Activated B cell treated with CpG ODN at 0.5 μM for 24 hours (primary cell): Measurements from ENCODE around the gene FBXO36. TPM values are rescaled to one million over a fixed set of nuclear protein-coding genes. Genes with fewer than 3 reads are reported as not detected.
A peak's percentile ranks its signal among the peaks of the same experiment; 100 is the strongest.
"Not testable (repeated sequence)": the region's sequence is repeated elsewhere in the genome, so short reads cannot be mapped to it uniquely, and the experiment has no call there.

Experiments used
- ATAC-seq: fragments of 200-7000 bp; cut with Tn5 transposase; one replicate; pipeline ENCODE4 v1.10.0; 2021; ENCODE audit warnings: low read depth, mild to moderate bottlenecking, moderate library complexity
- CTCF ChIA-PET: fragments of 350-600 bp; sonication (Branson Sonifier 250); formaldehyde crosslinking; loops from one replicate; lab custom pipeline; 2021; ENCODE audit warnings: antibody characterized with exemption; lab: Charles Lee
- POLR2A ChIA-PET: fragments of 350-600 bp; sonication (Branson Sonifier 250); formaldehyde crosslinking; loops from one replicate; lab custom pipeline; 2021; ENCODE audit warnings: antibody characterized with exemption; lab: Charles Lee
- DNase-seq: peaks from one replicate; pipeline ENCODE4 v3.0.0; 2022
- H3K27ac Mint-ChIP-seq: one replicate; pipeline ENCODE4 v1.8.0; 2020; ENCODE audit warnings: mixed read lengths
- H3K27me3 Mint-ChIP-seq: one replicate; pipeline ENCODE4 v1.8.0; 2021; ENCODE audit warnings: mixed read lengths
- H3K36me3 Mint-ChIP-seq: one replicate; pipeline ENCODE4 v1.8.0; 2021; ENCODE audit warnings: low read depth, mixed read lengths
- H3K4me1 Mint-ChIP-seq: one replicate; pipeline ENCODE4 v1.8.0; 2021; ENCODE audit warnings: mixed read lengths
- H3K4me3 Mint-ChIP-seq: one replicate; pipeline ENCODE4 v1.8.0; 2020; ENCODE audit warnings: mild to moderate bottlenecking, mixed read lengths
- H3K9me3 Mint-ChIP-seq: one replicate; pipeline ENCODE4 v1.8.0; 2020; ENCODE audit warnings: mixed read lengths
- intact Hi-C: fragments of 100-400 bp; cut with micrococcal nuclease; formaldehyde crosslinking; loops from one replicate; pipeline ENCODE4 v1.15.1; 2024
- total RNA-seq: library from RNA; stranded (reverse); gene quantifications from 2 replicates; pipeline ENCODE4 v1.2.3, GENCODE V29; 2022
- TF ChIP-seq, protein P1 (sequence below): fragments of 200-600 bp; IDR thresholded peaks from one replicate; pipeline ENCODE4 v1.8.0; 2022; ENCODE audit warnings: antibody characterized with exemption, mild to moderate bottlenecking

The FBXO36 gene
- total RNA-seq, 1 donor from 2014 or later = 0.89 TPM

GRCh38 chr2:229920011-229920641 is 2.2 kb upstream of the FBXO36 start:
- DNase-seq = peak; percentile 18
- Mint-ChIP-seq H3K4me1 (peaks cover 54% of the 10 kb centered on the region), H3K9me3 (peaks cover 2% of the 10 kb centered on the region), H3K27ac (peak overlapping the region; percentile 96), H3K4me3 (peak overlapping the region; percentile 94), H3K36me3 (peaks cover 40% of the 10 kb centered on the region), H3K27me3 (no peaks in the 10 kb centered on the region)
- intact Hi-C loops = loop anchor here (1.0 to 2.0 kb wide), 5 partner anchors 10 to 793 kb away; partner anchors contain the start of gene CAB39
- TF ChIP-seq, protein P1, sequence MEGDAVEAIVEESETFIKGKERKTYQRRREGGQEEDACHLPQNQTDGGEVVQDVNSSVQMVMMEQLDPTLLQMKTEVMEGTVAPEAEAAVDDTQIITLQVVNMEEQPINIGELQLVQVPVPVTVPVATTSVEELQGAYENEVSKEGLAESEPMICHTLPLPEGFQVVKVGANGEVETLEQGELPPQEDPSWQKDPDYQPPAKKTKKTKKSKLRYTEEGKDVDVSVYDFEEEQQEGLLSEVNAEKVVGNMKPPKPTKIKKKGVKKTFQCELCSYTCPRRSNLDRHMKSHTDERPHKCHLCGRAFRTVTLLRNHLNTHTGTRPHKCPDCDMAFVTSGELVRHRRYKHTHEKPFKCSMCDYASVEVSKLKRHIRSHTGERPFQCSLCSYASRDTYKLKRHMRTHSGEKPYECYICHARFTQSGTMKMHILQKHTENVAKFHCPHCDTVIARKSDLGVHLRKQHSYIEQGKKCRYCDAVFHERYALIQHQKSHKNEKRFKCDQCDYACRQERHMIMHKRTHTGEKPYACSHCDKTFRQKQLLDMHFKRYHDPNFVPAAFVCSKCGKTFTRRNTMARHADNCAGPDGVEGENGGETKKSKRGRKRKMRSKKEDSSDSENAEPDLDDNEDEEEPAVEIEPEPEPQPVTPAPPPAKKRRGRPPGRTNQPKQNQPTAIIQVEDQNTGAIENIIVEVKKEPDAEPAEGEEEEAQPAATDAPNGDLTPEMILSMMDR = no peak
- CTCF ChIA-PET = interaction anchor here (1.7 kb wide), 1 partner anchor 9 kb away, joined by 4 read pairs; no protein-coding TSS in a partner anchor
- POLR2A ChIA-PET = no interaction called here
- ATAC-seq = no peak

DNA sequence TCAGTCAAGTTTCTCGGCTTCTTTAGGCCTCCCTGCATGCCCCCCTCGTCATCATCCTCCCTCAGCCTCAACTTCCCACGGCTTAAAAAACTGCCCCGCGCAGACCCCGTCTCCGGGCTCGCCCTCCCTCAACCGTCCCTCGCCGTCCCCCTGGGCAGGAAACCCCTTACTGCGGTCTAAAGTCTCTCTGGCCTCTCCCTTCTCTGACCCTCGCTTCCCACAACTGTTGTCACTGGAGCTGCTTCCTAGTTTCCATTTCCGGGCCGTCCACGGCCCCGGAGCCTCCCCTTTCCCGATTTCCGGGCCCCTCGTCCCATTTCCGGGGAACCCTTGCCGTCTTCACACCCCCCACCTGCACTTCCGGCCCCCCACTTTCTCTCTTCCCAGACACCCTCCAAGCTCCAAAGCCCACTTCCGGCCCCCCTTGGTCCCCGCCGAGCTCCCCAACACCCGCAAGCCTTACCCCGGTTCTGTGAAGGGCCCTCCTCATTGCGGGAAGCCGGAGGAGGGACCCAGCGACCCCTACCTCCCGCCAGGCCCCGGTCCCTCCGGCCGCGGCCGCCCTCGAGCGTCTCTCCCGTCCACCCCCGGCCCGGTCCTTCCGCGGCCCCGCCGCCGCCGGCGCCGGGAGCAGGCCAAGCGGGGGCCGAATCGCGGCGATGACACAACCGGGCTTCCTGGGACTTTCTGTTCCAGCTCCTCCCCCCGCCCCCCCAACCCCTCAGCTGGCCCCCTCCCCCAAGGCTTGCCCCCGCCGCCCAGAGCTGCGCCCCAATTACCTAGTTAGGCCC is 1.0 kb upstream of the FBXO36 start:
- TF ChIP-seq, protein P1 = no peak
- peak; percentile 23 for ATAC-seq
- Mint-ChIP-seq H3K27ac (peak overlapping the region; percentile 96), H3K9me3 (peaks cover 2% of the 10 kb centered on the region), H3K4me1 (peaks cover 46% of the 10 kb centered on the region), H3K27me3 (no peaks in the 10 kb centered on the region), H3K36me3 (peaks cover 34% of the 10 kb centered on the region), H3K4me3 (peak overlapping the region; percentile 94)
- ChIA-PET POLR2A (interaction anchor here (0.6 to 1.9 kb wide), 14 partner anchors 9 to 1858 kb away, joined by 3 to 23 read pairs (median 4); partner anchors contain the start of genes NCL and SP110), CTCF (interaction anchor here (1.2 to 1.7 kb wide), 3 partner anchors 10 to 146 kb away, joined by 4 to 6 read pairs (median 4); no protein-coding TSS in a partner anchor)
- intact Hi-C loops = loop anchor here (2.0 kb wide), 4 partner anchors 64 to 792 kb away; partner anchors contain the start of gene CAB39
- DNase-seq = no peak

DNA sequence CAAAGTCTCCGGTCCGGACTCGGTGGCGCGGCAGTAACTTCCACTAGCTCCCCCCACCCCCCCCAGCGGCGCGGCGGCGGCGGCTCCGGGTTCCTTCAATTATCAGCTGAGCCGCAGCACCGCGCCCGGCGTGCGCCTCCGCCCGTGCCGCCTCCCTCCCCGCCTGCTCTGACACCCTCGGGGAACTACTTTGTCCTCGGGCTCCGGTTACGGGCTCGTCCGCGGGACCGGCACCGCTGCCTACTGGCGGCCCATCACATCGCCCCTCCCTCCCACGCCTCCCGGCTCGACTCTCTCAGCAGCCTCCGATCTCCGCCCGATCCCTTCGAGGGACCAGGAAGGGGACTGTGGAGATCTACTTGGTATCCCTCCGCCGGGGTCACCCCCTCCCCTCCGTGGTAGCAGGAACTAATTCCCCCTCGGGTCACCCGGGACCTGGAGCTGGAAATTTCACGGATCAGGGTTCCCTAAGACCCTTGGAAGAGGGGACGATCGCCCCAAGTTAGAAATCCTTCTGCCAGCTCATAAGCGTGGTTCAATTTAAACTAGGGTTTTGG is 333 bp upstream of the FBXO36 start, which contains the start of gene TRIP12:
Gene TRIP12, minus strand, starts transcription at position 118 of the 557 bp plus-strand sequence. CDS start 41,930 bp downstream, outside the sequence.
- Mint-ChIP-seq H3K4me3 (peak within 1 kb of the TSS; percentile 94), H3K36me3 (peaks cover 30% of the 10 kb centered on the region), H3K9me3 (peaks cover 2% of the 10 kb centered on the region), H3K27ac (peak within 1 kb of the TSS; percentile 96), H3K4me1 (peaks cover 42% of the 10 kb centered on the region), H3K27me3 (no peaks in the 10 kb centered on the region)
- ATAC-seq = peak; percentile 76
- intact Hi-C loops = loop anchor here (1.0 to 2.0 kb wide), 6 partner anchors 65 to 791 kb away; partner anchors contain the start of gene CAB39
- POLR2A ChIA-PET = interaction anchor here (0.6 to 1.9 kb wide), 13 partner anchors 10 to 1858 kb away, joined by 3 to 23 read pairs (median 4); partner anchors contain the start of genes NCL and SP110
- DNase-seq = peak; percentile 94
- TF ChIP-seq, protein P1 = no peak
- CTCF ChIA-PET = interaction anchor here (1.2 to 1.7 kb wide), 3 partner anchors 11 to 145 kb away, joined by 4 to 6 read pairs (median 4); no protein-coding TSS in a partner anchor

GRCh38 chr2:229924541-229924940 is 2.2 kb downstream of the FBXO36 start:
- H3K27me3 Mint-ChIP-seq, ATAC-seq, CTCF ChIA-PET, DNase-seq, H3K27ac Mint-ChIP-seq, intact Hi-C loops, H3K9me3 Mint-ChIP-seq: not testable (repeated sequence)
- peak overlapping the region; percentile 11 for H3K4me3 Mint-ChIP-seq
- peaks cover 20% of the 10 kb centered on the region for H3K36me3 Mint-ChIP-seq
- peaks cover 21% of the 10 kb centered on the region for H3K4me1 Mint-ChIP-seq
- POLR2A ChIA-PET = interaction anchor here (0.7 kb wide), 1 partner anchor 664 kb away, joined by 3 read pairs; no protein-coding TSS in a partner anchor

GRCh38 chr2:229925201-229925600 is 2.9 kb downstream of the FBXO36 start:
- H3K4me3 Mint-ChIP-seq = no peak overlapping the region
- intact Hi-C loops = no loop called here
- H3K27me3 Mint-ChIP-seq = no peaks in the 10 kb centered on the region
- POLR2A ChIA-PET = interaction anchor here (0.7 kb wide), 1 partner anchor 663 kb away, joined by 3 read pairs; no protein-coding TSS in a partner anchor
- peaks cover 15% of the 10 kb centered on the region for H3K36me3 Mint-ChIP-seq
- no peak overlapping the region for H3K27ac Mint-ChIP-seq
- no peaks in the 10 kb centered on the region for H3K9me3 Mint-ChIP-seq
- ATAC-seq = no peak
- peaks cover 15% of the 10 kb centered on the region for H3K4me1 Mint-ChIP-seq
- CTCF ChIA-PET = no interaction called here
- TF ChIP-seq, protein P1 = no peak
- no peak for DNase-seq
